ENCODE data around the gene PAPPA2. TPM values are rescaled to one million over a fixed set of nuclear protein-coding genes. Genes with fewer than 3 reads are reported as not detected.

PAPPA2 gene
- total and polyA plus RNA-seq, 2 donors from 2014 or later = 4.9 to 93.5 TPM

DNA sequence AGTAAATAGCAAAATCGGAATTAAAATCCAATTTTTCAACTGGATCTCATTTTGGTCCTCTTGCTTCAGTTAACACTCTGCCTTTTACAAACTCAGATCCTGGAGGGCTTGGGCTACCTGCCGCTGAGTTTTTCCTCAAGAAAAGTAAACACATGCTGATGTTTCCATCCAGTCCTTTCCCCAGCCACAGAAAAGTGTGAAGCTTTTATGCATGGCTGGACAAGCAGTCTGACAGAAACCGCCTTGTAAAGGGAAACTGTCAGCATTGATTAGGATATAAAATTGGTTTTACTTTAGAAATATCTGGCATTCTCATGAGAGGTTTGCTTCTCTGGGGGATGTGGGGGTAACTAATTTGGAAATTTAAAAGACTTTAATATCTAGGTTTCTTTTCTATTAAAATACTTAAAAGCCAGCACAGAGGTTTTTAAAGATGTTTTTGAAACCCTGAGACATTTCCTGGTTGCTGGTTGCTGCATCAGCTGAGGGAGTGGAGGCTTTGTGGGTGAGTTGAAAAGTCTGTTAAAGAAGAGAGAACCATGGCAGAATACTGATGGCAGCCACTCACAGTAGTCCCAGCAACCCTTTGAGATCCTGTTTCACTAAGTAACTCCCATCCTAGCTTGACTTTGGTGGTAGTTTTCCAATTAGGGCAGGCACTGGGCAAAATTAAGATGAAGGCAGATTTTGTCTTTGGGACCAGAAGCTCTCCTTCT is 238.3 kb downstream of the PAPPA2 start:
- Histone ChIP-seq H3K36me3 (ENCODE audit: control insufficient read depth in 2 of 3, insufficient read depth in 3 of 3, low read length in 3 of 3) (no peaks in the 10 kb centered on the region), H3K4me1 (ENCODE audit: control insufficient read depth in 2 of 3, insufficient read depth in 2 of 3, low read depth in 1 of 3, low read length in 3 of 3) (no peaks in the 10 kb centered on the region), H3K4me3 (ENCODE audit: low read length in 3 of 3) (no peak overlapping the region), H3K27ac (ENCODE audit: low read depth in 2 of 2, low read length in 2 of 2) (no peak overlapping the region), H3K27me3 (ENCODE audit: control insufficient read depth, insufficient read depth, low read length) (no peaks in the 10 kb centered on the region), H3K9me3 (ENCODE audit: control insufficient read depth in 2 of 3, insufficient read depth in 1 of 3, low read length in 3 of 3) (no peaks in the 10 kb centered on the region), H3K9ac (ENCODE audit: low read length in 3 of 3) (no peak overlapping the region)
- DNase-seq (peak in 2 of 5 donors; percentile 29 to 31), FAIRE-seq (no peak)
- TF ChIP-seq, protein P1, sequence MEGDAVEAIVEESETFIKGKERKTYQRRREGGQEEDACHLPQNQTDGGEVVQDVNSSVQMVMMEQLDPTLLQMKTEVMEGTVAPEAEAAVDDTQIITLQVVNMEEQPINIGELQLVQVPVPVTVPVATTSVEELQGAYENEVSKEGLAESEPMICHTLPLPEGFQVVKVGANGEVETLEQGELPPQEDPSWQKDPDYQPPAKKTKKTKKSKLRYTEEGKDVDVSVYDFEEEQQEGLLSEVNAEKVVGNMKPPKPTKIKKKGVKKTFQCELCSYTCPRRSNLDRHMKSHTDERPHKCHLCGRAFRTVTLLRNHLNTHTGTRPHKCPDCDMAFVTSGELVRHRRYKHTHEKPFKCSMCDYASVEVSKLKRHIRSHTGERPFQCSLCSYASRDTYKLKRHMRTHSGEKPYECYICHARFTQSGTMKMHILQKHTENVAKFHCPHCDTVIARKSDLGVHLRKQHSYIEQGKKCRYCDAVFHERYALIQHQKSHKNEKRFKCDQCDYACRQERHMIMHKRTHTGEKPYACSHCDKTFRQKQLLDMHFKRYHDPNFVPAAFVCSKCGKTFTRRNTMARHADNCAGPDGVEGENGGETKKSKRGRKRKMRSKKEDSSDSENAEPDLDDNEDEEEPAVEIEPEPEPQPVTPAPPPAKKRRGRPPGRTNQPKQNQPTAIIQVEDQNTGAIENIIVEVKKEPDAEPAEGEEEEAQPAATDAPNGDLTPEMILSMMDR (IDR thresholded peaks at IDR 0.05; ENCODE audit: borderline replicate concordance, extremely low read depth, insufficient read depth) = no peak
- intact Hi-C loops (cut with DNase I) = no loop called here

DNA sequence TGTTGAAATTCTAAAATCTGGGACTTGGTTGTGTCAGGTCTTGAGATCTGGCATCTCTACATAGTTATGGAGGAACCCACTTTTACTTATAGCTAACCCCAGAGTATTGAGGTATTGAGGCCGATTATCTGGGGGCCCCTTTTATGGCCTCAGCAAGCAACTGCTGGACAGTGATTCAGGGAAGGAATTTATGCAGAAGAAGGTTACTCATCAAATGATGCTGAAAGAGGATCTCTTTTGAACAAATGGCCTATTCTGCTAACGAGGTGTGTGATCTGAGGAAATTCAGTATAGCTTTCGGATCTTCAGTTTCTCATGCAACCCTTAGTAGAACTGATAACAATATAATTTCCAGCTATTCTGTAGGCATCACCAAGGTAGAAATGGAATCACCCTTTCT is 239.9 kb downstream of the PAPPA2 start:
- intact Hi-C loops (cut with DNase I) = no loop called here
- Histone ChIP-seq H3K27ac (ENCODE audit: low read depth in 2 of 2, low read length in 2 of 2) (no peak overlapping the region), H3K9me3 (ENCODE audit: control insufficient read depth in 2 of 3, insufficient read depth in 1 of 3, low read length in 3 of 3) (no peaks in the 10 kb centered on the region), H3K4me3 (ENCODE audit: low read length in 3 of 3) (no peak overlapping the region), H3K36me3 (ENCODE audit: control insufficient read depth in 2 of 3, insufficient read depth in 3 of 3, low read length in 3 of 3) (no peaks in the 10 kb centered on the region), H3K27me3 (ENCODE audit: control insufficient read depth, insufficient read depth, low read length) (no peaks in the 10 kb centered on the region), H3K9ac (ENCODE audit: low read length in 3 of 3) (no peak overlapping the region), H3K4me1 (ENCODE audit: control insufficient read depth in 2 of 3, insufficient read depth in 2 of 3, low read depth in 1 of 3, low read length in 3 of 3) (no peaks in the 10 kb centered on the region)
- TF ChIP-seq, protein P1 (IDR thresholded peaks at IDR 0.05; ENCODE audit: borderline replicate concordance, extremely low read depth, insufficient read depth) = no peak
- DNase-seq (no peak), FAIRE-seq (no peak)

DNA sequence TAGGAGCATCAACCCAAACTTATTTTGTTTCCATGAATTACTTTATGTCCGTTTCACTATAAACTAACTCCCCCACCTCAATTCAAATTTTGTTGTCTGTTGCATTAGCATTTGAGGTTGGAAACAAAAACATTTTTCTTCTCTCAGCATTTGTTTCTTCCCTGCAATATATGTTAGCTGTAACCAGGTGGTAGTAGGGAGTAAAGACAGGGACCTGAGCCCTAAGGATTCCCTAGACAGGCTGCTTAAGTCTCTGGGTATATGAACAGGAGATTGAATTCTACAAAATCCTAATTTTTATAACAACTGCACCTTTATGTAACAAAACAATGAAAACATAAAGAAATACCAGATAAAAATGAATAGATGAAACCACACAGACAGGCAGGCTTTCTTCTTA is 242.6 kb downstream of the PAPPA2 start:
- intact Hi-C loops (cut with DNase I) = no loop called here
- no peak overlapping the region for H3K9ac ChIP-seq (ENCODE audit: low read length in 3 of 3)
- no peaks in the 10 kb centered on the region for H3K36me3 ChIP-seq (ENCODE audit: control insufficient read depth in 2 of 3, insufficient read depth in 3 of 3, low read length in 3 of 3)
- DNase-seq = no peak
- no peaks in the 10 kb centered on the region for H3K27me3 ChIP-seq (ENCODE audit: control insufficient read depth, insufficient read depth, low read length)
- TF ChIP-seq, protein P1 (IDR thresholded peaks at IDR 0.05; ENCODE audit: borderline replicate concordance, extremely low read depth, insufficient read depth) = no peak
- FAIRE-seq = no peak
- no peak overlapping the region for H3K4me3 ChIP-seq (ENCODE audit: low read length in 3 of 3)
- no peaks in the 10 kb centered on the region for H3K9me3 ChIP-seq (ENCODE audit: control insufficient read depth in 2 of 3, insufficient read depth in 1 of 3, low read length in 3 of 3)
- H3K27ac ChIP-seq (ENCODE audit: low read depth in 2 of 2, low read length in 2 of 2) = no peak overlapping the region
- no peaks in the 10 kb centered on the region for H3K4me1 ChIP-seq (ENCODE audit: control insufficient read depth in 2 of 3, insufficient read depth in 2 of 3, low read depth in 1 of 3, low read length in 3 of 3)

All from kidney (tissue), 14 donors.